OCI-LY1 (cell line): ENCODE measurements around the gene SOS1.

Experiments used
- CTCF ChIP-seq: fragments of 200-600 bp; sonication (generic), shearing (Covaris generic); IDR thresholded peaks from 2 replicates; pipeline ENCODE4 v1.5.1; 2017; ENCODE audit warnings: mild to moderate bottlenecking, antibody characterized with exemption, low read length, moderate library complexity, mixed read lengths
- EZH2 ChIP-seq: fragments of 200-600 bp; sonication (generic), shearing (Covaris generic); IDR thresholded peaks from 2 replicates; pipeline ENCODE4 v1.8.0; 2017; ENCODE audit warnings: borderline replicate concordance, mixed run types, mild to moderate bottlenecking, antibody characterized with exemption, low read length, moderate library complexity, mixed read lengths

GRCh38 chr2:38981003-38981669, 139.7 kb downstream of the SOS1 start:
- no peak for TF ChIP-seq EZH2
- TF ChIP-seq CTCF = no peak
